ENCODE results near the gene AP1M1.

- no peak for TF ChIP-seq CTCF (IDR thresholded peaks at IDR 0.05)
- no peak for TF ChIP-seq POLR2A (IDR thresholded peaks at IDR 0.05)
Measured at GRCh38 chr19:16148443-16149229, 49.1 kb upstream of the AP1M1 start.
